Activated T-cell treated with anti-CD3 and anti-CD28 coated beads for 24 hours (primary cell): Measurements from ENCODE around the gene TBCE.

ENCODE experiments used
- DNase-seq: peaks from one replicate; pipeline ENCODE4 v3.0.0-alpha.2; 2020; ENCODE audit warnings: low read depth

TBCE gene

GRCh38 chr1:235367000-235367908, at the start of gene TBCE:
Gene TBCE, plus strand, starts transcription at chr1:235367427. Its CDS starts 12,623 bp downstream, at chr1:235380050.
- DNase-seq = peak; percentile 87

GRCh38 chr1:235319255-235319654, 48.0 kb upstream of the TBCE start:
- DNase-seq = no peak

- DNase-seq = no peak
Observed at GRCh38 chr1:235320521-235321179, 46.6 kb upstream of the TBCE start.

- DNase-seq = no peak
Observed at GRCh38 chr1:235324296-235324695, 42.9 kb upstream of the TBCE start.

GRCh38 chr1:235325139-235325538, 42.1 kb upstream of the TBCE start:
- no peak for DNase-seq

GRCh38 chr1:235325854-235326253, 41.4 kb upstream of the TBCE start:
- no peak for DNase-seq

- peak; percentile 49 for DNase-seq
Observed at GRCh38 chr1:235326719-235327558, 40.3 kb upstream of the TBCE start.

- peak; percentile 27 for DNase-seq
Observed at GRCh38 chr1:235327559-235328270, 39.5 kb upstream of the TBCE start, which contains the start of gene ARID4B. Gene ARID4B, minus strand, starts transcription at chr1:235328179. Its CDS starts 1,260 bp downstream, at chr1:235326919.

GRCh38 chr1:235328271-235329138, 38.7 kb upstream of the TBCE start, which contains the start of gene GGPS1:
Gene GGPS1, plus strand, starts transcription at chr1:235328570. Its CDS starts 6,695 bp downstream, at chr1:235335265.
- DNase-seq = peak; percentile 98

- DNase-seq = peak; percentile 35
Observed at GRCh38 chr1:235329139-235329902, 37.9 kb upstream of the TBCE start.

GRCh38 chr1:235330918-235331285, 36.3 kb upstream of the TBCE start:
- DNase-seq = no peak

- DNase-seq = no peak
Observed at GRCh38 chr1:235331401-235331800, 35.8 kb upstream of the TBCE start.

GRCh38 chr1:235336903-235337302, 30.3 kb upstream of the TBCE start:
- DNase-seq = no peak

GRCh38 chr1:235339746-235340145, 27.5 kb upstream of the TBCE start:
- no peak for DNase-seq

- DNase-seq = no peak
Observed at GRCh38 chr1:235341334-235341733, 25.9 kb upstream of the TBCE start.

- DNase-seq = no peak
Observed at GRCh38 chr1:235342039-235342438, 25.2 kb upstream of the TBCE start.

GRCh38 chr1:235342471-235342870, 24.8 kb upstream of the TBCE start:
- no peak for DNase-seq

- no peak for DNase-seq
Observed at GRCh38 chr1:235343726-235344125, 23.5 kb upstream of the TBCE start.

GRCh38 chr1:235351441-235351840, 15.8 kb upstream of the TBCE start:
- DNase-seq = no peak

- DNase-seq = no peak
Observed at GRCh38 chr1:235351898-235352297, 15.3 kb upstream of the TBCE start.
